ENCODE data around the gene PARD3. TPM values are rescaled to one million over a fixed set of nuclear protein-coding genes. Genes with fewer than 3 reads are reported as not detected.

The PARD3 gene
- total RNA-seq, 1 donor: 42.1 TPM

DNA sequence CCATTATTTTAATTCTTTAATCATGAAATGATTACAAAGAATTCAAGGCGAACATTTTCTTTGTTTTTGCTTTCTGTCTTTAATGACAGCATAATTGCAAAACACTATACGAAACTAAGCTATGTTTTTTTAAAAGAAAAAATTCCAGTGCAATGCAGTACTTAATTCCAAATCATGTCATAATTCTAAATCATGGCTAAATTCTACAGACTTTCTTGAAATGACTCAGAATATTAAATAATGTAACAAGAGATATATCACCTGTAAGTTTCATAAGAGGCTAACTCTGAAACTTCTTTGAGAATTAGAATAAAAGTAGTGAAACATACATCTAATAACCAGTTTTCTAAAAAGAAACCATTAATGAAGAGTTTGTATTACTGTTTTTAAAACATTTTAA lies 671.6 kb downstream of the PARD3 start:
- no peak for DNase-seq (ENCODE audit: low read depth)
- TF ChIP-seq CTCF (IDR thresholded peaks at IDR 0.05; ENCODE audit: insufficient read depth, low read length): no peak
- no peak overlapping the region for H3K4me3 ChIP-seq (ENCODE audit: low read depth, low read length)

DNA sequence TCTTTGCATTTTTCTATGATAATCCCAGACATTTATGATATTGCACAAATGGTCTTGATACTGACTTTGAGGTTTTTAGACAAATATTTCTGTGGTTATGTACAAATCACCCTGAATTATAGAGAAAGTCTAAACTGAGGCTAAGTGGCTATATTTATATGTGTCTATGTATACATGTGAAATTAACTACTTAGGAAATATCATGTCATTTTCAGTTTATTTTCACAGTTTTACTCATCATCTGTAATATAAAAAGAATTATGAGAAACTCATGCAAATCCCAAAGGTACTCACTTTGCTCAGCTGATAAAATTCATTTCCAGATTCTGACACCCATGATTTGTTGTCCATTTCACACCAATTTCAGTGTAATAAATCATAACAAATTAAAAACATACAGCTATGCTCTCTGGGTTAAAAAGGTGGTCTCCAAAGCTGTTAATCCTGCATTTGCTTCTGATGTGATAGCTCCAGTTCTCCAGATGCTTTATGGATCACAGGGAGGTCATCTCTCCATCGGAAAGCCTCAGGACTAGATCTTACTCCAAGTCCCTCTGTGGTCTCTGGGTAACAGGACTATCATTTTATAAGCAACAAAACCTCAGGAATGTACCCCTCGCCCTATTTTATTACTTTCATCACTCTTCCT lies 673.9 kb downstream of the PARD3 start:
- no peak for TF ChIP-seq CTCF (IDR thresholded peaks at IDR 0.05; ENCODE audit: insufficient read depth, low read length)
- H3K4me3 ChIP-seq (ENCODE audit: low read depth, low read length): no peak overlapping the region
- DNase-seq (ENCODE audit: low read depth): no peak

GRCh38 chr10:34139559-34139958 lies 675.5 kb downstream of the PARD3 start:
- no peak overlapping the region for H3K4me3 ChIP-seq (ENCODE audit: low read depth, low read length)
- no peak for TF ChIP-seq CTCF (IDR thresholded peaks at IDR 0.05; ENCODE audit: insufficient read depth, low read length)
- no peak for DNase-seq (ENCODE audit: low read depth)

DNA sequence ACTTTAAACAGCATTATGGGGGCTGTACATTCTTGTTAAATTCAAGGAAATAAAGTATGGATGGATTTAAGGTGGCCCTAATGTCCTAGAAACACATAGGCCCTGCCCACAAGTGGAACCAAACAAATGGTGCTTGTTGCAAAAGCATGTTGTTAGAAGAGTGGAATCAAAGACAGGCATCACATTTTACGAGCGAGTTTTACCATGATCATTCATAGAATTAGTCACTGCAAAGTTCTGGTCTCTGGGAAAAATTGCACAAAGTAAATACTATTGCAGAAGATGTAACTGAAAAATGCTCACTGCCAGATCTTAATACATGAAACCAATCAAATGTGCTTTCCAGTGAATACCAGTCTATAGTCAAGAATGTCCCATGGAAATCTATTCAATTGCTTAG lies 677.1 kb downstream of the PARD3 start:
- no peak for DNase-seq (ENCODE audit: low read depth)
- H3K4me3 ChIP-seq (ENCODE audit: low read depth, low read length): no peak overlapping the region
- no peak for TF ChIP-seq CTCF (IDR thresholded peaks at IDR 0.05; ENCODE audit: insufficient read depth, low read length)

GRCh38 chr10:34137201-34137600 lies 677.9 kb downstream of the PARD3 start:
- DNase-seq (ENCODE audit: low read depth): no peak
- H3K4me3 ChIP-seq (ENCODE audit: low read depth, low read length): no peak overlapping the region
- no peak for TF ChIP-seq CTCF (IDR thresholded peaks at IDR 0.05; ENCODE audit: insufficient read depth, low read length)

DNA sequence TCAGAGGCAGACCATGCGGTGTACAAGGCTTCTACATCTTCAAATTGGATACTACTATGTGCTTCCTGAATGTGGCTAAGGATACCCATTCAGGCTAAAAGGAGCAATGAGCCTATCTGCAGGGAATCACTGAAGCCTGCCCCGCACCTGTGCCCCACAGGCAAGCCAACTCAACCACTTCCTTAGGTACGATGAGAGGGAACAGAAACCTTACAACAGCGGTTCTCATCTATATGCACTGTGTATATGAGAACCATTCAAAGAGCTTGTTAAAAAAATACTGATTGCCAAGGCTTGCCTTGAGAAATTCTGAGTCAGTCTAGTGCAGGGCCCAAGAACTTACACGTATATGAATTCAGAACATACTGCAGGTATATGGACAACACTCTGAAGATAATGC lies 679.6 kb downstream of the PARD3 start:
- no peak for DNase-seq (ENCODE audit: low read depth)
- H3K4me3 ChIP-seq (ENCODE audit: low read depth, low read length): no peak overlapping the region
- TF ChIP-seq CTCF (IDR thresholded peaks at IDR 0.05; ENCODE audit: insufficient read depth, low read length): no peak

GRCh38 chr10:34134602-34135001 lies 680.5 kb downstream of the PARD3 start:
- no peak for TF ChIP-seq CTCF (IDR thresholded peaks at IDR 0.05; ENCODE audit: insufficient read depth, low read length)
- DNase-seq (ENCODE audit: low read depth): peak; percentile 69
- H3K4me3 ChIP-seq (ENCODE audit: low read depth, low read length): no peak overlapping the region
